ENCODE measurements around the gene LIFR.

LIFR gene

DNA sequence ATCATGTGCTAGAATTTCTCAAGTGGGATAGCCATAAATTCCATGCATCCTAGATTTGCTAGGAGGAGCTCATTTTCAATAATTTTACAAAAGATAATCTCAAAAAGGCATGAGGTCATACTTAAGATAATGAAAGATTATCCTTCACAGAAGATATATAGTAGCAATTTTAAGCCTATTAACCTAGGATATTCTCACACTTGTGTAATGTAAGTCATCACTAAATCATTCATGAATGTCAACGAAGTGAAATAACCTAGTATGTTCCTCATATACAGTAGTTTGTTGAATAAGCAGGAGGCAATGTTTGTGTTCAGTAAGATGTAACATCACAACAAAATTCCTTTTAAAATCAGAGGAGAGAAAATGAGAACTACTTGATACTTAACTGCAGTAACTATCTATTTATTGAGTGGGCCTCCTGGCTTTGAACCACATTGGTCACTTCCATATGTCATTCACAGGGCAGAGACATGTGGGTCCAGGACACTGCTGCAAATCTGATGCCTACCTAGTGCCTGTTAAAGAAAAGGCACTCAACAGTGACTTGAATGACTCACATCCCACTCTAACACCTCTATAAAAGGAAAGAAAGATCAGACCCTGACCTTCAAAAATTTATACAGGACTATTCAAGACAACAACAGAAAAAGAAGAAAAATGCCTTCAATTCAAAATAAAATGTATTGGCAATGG, 8.2 kb downstream of the LIFR start:
- no peak for DNase-seq (ENCODE audit: low spot score)

DNA sequence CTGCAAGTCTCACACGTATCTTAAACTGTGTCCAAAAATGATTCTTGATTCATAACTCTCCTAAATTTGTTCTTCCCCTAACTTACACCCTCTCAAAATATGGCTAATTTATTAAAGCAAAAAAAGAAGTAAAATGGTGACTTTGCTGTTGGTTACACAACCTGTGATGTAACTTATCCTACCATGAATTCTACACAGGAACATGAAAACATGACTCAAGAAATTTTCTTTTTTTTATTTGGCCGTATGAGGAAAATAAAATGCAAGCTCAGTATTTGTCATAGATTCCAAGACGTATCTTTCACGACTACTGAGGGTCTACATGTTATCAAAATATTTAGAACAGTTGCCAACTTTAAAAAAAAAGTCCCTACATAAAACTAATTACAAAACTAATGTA, 9.2 kb downstream of the LIFR start:
- DNase-seq (ENCODE audit: low spot score) = no peak

DNA sequence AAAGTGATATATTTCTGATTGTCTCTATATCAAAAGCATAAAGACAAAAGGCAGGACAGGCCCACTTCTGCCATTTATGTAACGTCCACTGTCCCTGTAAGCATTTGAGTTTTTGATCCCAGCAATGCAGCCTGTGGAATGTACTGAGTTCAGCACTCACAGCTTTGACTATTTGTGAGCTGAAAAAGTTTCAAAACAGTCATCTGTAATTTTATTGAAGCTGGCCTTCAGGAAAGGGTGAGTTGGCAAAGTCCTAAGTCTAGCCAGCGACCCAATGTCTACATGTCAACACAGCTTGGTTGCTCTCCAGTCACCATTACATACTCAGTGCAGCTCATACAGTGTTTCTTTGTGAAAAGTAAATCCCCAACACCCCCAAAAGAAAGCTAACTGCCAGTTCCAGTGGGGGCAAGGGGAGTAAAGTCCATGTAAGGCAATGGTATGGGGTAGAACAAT, 9.7 kb downstream of the LIFR start:
- DNase-seq (ENCODE audit: low spot score) = no peak

DNA sequence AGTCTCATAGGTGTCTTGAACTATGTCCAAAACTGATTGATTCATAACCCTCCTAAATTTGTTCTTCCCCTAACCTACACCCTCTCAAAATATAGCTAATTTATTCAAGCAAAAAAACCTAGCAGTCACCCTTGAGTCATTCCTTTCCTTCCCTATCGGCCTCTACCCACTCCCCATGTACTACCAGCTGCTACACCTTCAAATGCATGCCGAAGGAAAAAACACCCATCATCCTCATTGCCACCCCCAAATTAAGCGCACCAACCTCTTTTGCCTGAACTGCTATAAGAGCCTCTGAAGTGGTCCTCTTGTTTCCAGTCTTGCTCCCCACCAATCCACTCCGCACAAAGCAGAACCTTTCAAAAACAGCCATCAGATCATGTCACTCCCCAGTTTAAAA, 12.6 kb downstream of the LIFR start:
- no peak for DNase-seq (ENCODE audit: low spot score)

DNA sequence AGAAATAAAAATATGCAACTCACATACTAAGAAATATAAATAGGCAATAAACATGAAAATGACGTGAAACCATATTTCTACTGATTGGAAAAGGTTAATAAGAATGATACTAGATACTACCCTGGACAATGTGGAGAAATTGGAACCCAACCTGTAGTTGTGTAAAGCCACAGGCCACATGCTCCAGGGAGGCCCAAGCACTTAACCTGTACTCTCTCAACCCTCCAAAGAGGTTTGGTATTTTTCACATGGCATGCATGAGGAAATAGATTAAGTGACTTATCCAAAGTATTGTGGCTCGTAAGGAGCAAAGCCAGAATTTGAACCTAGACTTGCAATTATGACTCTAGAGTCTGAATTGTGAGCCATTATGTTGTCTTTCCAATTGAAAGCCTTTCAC, 13.4 kb downstream of the LIFR start:
- no peak for DNase-seq (ENCODE audit: low spot score)

DNA sequence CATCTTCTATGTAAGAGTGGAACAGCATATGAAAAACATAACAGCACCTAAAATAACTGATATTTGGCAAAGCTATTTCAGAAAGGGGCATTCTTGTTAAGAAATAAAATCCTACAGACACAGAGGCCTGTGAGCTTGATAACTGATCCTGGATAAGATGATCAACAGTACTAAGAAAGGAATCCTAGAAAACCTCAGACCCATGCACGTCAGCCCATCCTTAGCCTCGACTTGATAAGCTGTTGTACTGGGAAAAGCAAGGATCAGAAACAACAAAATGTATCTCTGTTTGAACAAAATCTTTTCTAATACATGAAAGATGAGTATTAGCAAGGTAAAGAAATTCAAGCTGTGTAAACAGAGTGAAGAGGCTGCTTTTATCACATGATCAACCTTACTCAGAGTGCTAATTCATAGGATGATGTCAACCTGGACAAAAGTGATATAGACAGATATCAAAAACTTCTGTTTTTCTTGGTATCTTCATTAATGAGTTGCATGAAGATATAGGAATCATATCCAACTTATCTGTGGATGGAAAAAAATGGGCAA, 15.2 kb downstream of the LIFR start:
- no peak for DNase-seq (ENCODE audit: low spot score)

DNA sequence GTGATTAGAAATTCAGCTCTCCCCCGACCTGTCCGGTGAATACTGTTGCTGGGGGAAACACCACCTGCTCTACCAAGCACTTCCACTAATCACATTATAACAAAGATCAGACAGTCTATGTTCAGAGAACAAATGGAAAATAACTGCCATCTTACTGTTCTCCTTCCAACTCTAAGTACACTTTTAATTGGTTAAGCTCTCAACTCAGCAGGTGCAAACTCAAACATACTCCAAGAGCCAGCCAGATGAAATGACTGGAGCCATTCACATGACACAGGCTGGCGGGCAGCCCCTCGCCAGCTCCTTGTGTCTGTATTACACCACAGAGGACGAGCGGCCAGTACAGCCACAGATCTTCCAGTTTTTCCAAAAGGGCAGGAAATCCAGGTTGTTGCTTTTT, 16.1 kb downstream of the LIFR start:
- DNase-seq (ENCODE audit: low spot score) = no peak

DNA sequence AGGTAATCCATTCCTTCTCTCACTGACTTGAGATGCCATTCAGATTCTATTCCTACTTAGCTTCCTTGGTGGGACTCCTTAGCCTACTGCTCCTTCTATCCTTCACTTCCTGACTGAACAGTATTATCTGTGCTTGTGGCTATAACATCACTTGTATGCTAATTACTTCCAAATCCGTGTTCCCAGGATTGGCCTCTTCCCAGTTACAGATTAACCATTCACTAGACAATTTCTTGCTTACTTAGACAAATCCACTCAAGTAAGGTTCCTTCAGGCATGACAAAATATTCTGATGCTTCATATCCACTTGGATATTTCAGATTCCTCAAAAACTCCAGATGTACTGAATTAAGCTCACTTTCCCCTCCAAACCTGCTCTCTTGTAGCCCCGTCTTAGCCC, 18.3 kb downstream of the LIFR start:
- no peak for DNase-seq (ENCODE audit: low spot score)

DNA sequence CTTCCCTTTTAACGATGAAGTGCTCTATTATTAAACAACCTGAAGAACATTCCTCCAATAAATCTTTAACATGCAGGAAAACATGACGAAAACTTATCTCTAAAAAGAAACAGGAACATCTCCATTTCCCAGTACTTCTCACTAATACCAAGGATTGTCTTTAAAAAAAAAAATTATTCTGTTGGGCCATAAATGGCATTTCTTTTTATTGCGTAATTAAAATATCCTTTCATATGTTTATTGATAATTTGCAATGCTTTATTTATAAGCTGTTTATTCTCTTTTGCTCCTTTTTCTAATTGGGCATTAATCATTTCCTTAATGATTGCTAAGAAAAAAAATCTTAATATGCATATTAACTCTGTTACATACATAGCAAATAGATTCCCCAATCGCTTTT, 18.9 kb downstream of the LIFR start:
- no peak for DNase-seq (ENCODE audit: low spot score)

DNA sequence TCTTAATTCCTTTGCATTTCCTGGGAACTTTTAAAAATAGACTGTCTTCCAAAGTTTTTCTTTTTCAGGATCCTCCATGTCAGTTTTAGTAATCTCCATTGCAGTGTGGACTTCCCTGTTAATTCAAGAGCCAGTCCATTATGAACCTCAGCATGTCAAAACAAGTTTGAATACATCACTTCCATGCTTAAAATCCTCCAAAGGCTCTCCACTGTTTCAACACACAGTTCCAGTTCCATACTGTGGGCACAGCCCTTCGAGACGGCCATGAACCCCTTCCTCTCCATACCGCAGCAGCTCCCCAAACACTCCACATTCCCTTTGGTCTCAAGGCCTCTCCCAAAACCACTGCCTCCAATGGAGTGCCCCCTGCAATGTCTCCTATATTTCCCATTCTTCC, 19.5 kb downstream of the LIFR start:
- no peak for DNase-seq (ENCODE audit: low spot score)

DNA sequence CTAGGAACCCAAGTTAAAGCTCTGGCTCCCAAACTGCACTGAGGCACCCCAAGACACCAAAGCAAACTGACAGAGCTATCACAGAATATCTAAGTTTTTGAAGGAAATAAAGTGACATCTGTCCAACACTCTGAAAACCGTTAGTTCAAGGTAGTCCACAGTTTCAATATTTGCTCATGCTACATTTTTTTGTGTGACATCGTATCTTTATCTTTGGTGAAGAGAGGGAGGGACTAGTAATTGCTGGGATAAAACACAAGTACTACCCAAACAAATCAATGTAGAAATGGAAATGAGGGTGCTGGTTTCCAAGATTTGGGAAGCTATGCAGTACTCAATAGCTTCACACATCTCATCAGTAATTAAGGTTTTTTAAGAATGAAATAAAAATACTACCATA, 20.6 kb downstream of the LIFR start:
- DNase-seq (ENCODE audit: low spot score) = no peak

DNA sequence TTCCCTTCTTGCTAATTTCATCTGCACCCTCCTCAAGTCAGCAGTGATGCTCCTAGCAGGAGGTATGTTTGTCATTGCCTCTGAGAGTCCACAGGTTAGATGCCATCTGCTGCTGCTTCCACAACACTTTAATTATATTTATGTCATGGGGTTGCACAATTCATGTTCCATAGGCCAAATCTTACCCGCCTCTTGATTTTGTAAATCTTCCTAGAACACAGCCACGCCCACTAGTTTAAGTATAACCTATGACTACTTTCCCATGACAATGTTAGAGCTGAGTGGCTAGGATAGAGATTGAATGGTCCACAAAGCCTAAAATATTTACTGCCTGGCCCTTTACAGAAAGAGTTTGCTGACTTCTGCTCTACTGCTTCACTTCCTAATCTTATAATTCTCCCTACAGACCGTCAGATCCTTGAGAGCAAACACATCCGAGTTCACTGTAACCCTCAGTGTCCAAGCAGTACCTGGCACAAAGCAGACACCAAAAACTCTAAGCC, 21.1 kb downstream of the LIFR start:
- no peak for DNase-seq (ENCODE audit: low spot score)

DNA sequence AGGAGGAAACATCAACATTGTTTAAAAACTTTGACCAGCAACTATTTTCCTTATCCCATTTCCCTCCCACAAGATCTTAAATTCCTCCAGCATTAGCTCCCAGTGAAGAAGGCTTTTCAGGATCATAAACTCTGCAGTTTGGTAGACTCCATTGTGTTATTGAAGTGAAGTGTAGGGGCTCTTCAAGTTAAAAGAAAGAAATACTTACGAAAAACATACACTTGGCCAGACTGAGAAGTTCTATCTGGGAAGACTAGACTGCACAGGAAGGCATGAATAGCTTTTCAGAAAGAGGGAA, 22.3 kb downstream of the LIFR start:
- DNase-seq (ENCODE audit: low spot score) = no peak

DNA sequence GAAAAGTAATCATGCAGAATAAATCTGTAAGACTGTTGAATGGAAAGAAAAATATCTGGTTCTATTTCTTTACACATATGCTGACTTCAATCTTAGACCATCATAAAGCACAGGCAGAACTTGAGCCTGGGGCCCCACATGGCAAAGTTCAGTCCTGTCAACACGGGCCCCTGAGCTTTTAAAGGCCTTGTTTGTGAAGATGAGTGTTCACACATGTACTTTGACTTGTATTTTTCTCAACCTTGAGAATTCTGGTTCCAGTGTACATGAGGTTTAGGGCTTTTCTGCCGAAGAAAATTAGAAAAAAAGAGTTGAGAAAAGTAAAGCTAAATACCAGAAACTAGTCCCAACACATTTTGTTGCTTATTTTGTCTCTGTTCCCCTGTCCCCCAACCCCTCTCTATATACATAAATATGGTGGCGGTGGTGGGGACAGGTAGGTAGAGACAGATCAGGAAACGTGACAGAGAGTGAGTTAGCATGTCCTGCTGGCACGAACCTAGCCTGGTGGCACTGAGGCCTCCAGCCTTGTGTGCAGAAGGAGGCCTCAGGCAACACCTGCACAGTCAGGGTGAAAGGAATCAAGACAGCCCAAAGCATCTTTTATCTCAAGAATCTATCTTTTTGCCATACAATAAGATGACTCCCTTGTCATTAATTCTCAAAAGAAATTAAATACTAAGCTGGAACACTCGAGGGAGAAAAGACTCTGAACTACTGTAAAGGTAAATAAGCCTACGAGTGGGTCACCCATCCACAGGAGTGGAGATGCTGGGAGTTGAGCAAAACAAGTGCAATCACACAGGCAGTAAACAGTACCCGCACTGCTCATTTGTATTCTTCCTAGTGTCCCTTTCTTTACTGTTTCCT, 22.9 kb downstream of the LIFR start:
- DNase-seq (ENCODE audit: low spot score) = no peak

DNA sequence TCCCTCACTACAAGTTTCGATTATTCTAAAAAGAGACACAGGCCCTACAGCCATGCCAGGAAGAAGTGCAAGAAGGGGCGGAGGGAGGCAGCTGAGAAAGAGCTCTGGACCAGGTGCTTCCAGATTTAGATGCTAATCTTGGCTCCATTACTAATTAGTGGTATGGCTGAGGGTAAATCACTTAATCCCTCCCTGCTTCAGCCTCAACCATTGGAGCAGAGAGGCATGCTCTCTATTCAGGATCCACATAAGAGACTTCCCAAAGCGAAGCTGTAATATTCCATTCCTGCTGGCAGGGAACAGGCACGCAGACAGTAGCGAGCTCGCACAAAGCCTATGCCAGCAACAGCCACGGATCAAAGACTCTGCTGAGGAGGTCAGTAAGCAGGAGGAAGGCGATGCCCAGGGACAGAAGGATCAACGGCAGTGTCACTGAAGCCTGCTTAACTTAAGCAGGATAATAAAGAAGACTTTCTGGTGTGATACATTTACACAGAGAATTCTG, 24.2 kb downstream of the LIFR start:
- no peak for DNase-seq (ENCODE audit: low spot score)

DNA sequence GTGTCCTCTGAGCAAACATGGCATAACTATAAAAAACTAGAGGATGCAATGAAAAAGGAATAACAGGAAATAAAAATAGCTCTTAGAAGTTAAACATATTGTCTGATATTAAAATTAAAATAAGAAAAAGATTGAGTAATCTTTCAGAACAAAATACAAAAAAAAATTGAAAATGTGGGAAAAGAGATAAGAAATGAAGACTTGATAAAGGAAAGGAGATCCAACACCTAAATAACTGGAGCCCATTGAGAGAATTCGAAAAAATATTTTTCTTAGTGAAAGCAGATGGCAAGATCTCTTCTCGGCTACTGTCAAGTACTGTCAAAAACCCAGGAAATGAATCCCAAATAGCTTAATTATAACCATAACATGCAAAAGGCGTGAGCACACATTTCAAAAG, 24.9 kb downstream of the LIFR start:
- no peak for DNase-seq (ENCODE audit: low spot score)

DNA sequence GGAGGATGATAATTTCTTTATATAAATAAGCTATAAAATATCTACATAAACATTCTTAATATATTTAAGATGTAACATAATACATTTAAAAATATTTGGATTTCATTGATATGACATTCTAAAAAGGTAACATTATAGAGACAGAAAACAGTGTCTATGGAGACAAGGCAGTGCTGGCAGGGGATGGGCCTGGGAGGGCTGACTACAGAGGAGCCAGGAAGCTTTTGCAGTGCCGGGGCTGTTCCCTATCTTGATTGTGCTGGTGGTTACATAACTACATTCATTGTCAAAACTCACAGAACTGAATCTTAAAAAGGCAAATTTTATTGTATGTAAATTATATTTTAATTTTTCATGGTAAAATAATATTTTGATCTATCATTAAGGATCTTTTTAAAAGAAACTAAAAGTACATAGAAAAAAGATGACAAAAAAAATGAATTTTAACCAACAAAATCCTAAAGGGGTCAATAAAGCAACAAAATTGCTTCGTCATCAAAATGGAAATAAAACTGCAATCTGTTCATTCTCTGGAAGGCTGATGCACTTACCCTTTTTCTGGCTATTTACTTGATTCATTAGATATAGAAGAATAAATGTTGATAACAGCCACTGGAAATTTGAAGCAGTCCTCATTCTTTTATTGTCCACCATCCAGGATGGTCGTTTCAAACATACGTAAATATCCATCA, 26.3 kb downstream of the LIFR start:
- DNase-seq (ENCODE audit: low spot score) = no peak

DNA sequence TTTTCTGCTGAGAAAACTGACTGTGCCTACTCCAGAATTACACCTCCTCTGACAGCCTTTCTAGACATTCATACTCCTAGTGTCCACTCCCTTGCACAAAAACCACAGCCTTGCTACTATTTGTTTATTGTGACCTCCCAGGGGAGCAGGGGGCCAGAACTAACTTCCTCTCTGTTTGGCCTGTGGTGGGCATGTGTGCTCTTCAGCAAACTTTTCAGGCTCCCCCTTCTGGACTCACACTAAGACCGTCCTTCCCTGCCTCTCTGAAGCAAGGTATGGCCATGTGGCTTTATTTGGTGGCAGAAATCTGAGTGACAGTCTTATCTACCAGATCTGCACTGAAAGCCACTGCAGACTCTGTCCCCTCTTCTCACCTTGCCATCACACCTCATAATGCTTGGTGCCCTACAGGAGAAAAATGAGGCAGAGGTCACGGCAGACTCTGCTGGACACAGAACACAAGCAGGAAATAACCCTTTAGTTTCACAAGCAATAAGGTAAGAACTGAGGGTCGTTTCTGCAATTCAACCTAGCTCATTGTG, 28.2 kb downstream of the LIFR start:
- DNase-seq (ENCODE audit: low spot score) = no peak

DNA sequence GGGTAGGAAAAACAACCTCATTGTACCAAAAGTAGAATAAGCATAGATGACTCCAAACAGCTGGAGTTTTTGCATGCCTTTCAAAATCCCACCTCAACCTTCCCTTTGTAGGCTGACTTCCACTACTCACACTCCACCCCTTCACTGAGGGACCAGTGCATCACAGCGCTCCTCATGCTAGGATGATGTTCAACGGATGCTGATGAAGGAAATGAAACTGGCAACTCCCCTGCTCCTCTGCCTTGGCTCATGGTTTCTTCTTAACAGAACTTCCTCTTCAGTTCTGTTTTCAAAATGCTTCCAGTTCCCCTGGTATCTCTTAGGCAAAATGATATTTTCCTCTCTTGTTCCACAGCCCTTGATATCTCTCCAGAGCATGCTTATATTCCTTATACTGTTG, 29.0 kb downstream of the LIFR start:
- DNase-seq (ENCODE audit: low spot score) = no peak

DNA sequence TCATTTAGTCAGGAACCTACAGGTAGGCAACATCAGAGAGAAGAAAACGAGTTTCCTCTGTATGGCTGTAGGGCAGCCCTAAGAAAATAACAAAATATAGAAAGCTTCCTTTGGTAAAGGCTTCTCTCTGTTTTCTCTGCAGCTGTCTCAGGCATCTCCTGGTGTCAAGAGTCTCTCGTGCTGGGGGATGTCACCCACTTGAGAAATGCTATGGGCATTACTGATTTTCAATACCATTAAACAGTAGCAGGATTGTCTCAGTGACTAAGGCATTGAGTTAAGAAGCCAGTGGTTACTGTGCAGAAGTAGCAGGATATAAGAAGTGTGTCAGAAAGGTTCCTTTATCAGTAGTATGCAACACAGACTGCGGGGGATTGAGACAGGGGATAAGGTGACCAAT, 32.4 kb downstream of the LIFR start:
- DNase-seq (ENCODE audit: low spot score) = no peak

DNA sequence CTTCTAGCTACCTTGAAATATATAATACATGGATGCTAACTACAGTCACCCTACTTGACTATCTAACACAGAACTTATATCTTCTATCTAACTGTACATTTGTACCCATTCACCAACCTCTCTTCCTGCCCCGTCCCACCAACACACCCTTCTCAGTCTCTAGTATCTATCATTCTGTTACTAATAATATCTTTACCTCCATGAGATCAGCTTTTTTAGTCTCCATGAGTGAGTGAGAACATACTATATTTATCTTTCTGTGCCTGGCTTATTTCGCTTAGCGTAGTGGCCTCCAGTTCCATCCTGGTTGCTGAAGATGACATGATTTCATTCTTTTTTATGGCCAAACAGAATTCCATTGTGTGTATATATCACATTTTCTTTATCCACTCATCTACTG, 37.0 kb downstream of the LIFR start:
- DNase-seq (ENCODE audit: low spot score) = no peak

DNA sequence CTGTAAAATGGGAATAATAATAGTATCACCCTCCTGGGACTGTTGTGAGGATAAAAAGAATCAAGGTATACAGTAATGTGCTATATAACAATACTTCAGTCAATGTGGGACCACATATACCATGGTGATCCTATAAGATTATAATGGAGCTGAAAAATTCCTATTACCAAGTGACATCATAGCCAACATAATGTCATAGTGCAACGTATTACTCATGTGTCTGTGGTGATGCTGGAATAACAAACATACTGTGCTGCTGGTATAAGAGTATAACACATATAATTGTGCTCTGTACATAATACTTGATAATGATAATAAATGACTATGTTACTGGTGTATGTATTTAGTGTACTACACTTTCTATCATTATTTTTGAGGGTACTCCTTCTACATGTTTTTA, 38.1 kb downstream of the LIFR start:
- no peak for DNase-seq (ENCODE audit: low spot score)

Data from SW480 (cell line).